Kidney (tissue), 14 donors: ENCODE results near the gene HS1BP3. TPM values are rescaled to one million over a fixed set of nuclear protein-coding genes. Genes with fewer than 3 reads are reported as not detected.

Experiments used
- DNase-seq, 5 donors: peaks; one replicate each; pipeline ENCODE4 v3.0.0-alpha.2; 2013 to 2020
- FAIRE-seq: peaks from 2 replicates; lab custom pipeline; 2012; peaks lifted over from hg19 to GRCh38; lab: Jason Lieb, UNC
- H3K27ac ChIP-seq, 2 donors: one replicate each; pipeline ENCODE4 v1.7.0; 2013; ENCODE audit warnings: low read depth in 2 of 2, low read length in 2 of 2, inconsistent platforms in 1 of 2
- H3K27me3 ChIP-seq: one replicate; pipeline ENCODE4 v1.7.1; 2013; ENCODE audit warnings: low read length, inconsistent platforms; ENCODE audit not compliant: control insufficient read depth, insufficient read depth
- H3K36me3 ChIP-seq, 3 donors: one replicate each; pipeline versions ENCODE4 v1.7.0 to v1.7.1; 2013; ENCODE audit warnings: low read length in 3 of 3, control low read depth in 1 of 3, inconsistent platforms in 1 of 3; ENCODE audit not compliant: insufficient read depth in 3 of 3, control insufficient read depth in 2 of 3
- H3K4me1 ChIP-seq, 3 donors: one replicate each; pipeline versions ENCODE4 v1.7.0 to v1.7.1; 2013; ENCODE audit warnings: low read length in 3 of 3, inconsistent platforms in 1 of 3, low read depth in 1 of 3; ENCODE audit not compliant: control insufficient read depth in 2 of 3, insufficient read depth in 2 of 3
- H3K4me3 ChIP-seq, 3 donors: one replicate each; pipeline versions ENCODE4 v1.7.0 to v1.8.1; 2013; ENCODE audit warnings: low read length in 3 of 3, control low read depth in 1 of 3, inconsistent platforms in 1 of 3
- H3K9ac ChIP-seq, 3 donors: one replicate each; pipeline versions ENCODE4 v1.7.0 to v1.7.1; 2013; ENCODE audit warnings: low read length in 3 of 3, control low read depth in 1 of 3, inconsistent platforms in 1 of 3
- H3K9me3 ChIP-seq, 3 donors: one replicate each; pipeline versions ENCODE4 v1.7.0 to v1.7.1; 2013; ENCODE audit warnings: low read length in 3 of 3, control low read depth in 1 of 3, inconsistent platforms in 1 of 3; ENCODE audit not compliant: control insufficient read depth in 2 of 3, insufficient read depth in 1 of 3
- intact Hi-C: fragments of 100-400 bp; cut with DNase I; formaldehyde crosslinking; loops from one replicate; pipeline ENCODE4 v1.11.1; 2022
- polyA plus RNA-seq: library from polyadenylated mRNA; stranded (reverse); fragments of 350-450 nt; fragmentation: Illumina TruSeq; extraction: RNeasy Lipid Tissue Mini Kit (QIAGEN cat#74804); gene quantifications from one replicate; pipeline ENCODE4 v1.2.3, GENCODE V29; 2014; ENCODE audit warnings: low read depth, low replicate concordance; ENCODE audit not compliant: insufficient read depth
- total RNA-seq: library from RNA; stranded (reverse); fragmentation: NEBNext Ultra II Directional; extraction: Animal tissue kit (Norgen Biotek cat#: 25700); gene quantifications from one replicate; pipeline ENCODE4 v1.2.1, GENCODE V29; 2021
- TF ChIP-seq, protein P1 (sequence below): IDR thresholded peaks from 3 replicates; pipeline ENCODE4 v1.5.1; 2012; ENCODE audit warnings: mild to moderate bottlenecking, moderate library complexity, borderline replicate concordance; ENCODE audit not compliant: insufficient read depth; ENCODE audit errors: extremely low read depth
- donor health status: control.
- donor health status: control.
- donor health status: control.
- donor health status: control.
- donor health status: control.
- donor health status: DM: yes; HTN: yes; CAD: no.
- donor health status: Normal renal cell carcinoma (clear cell type).

Gene HS1BP3
- total and polyA plus RNA-seq, 2 donors from 2014 or later: 35.5 to 37.5 TPM

DNA sequence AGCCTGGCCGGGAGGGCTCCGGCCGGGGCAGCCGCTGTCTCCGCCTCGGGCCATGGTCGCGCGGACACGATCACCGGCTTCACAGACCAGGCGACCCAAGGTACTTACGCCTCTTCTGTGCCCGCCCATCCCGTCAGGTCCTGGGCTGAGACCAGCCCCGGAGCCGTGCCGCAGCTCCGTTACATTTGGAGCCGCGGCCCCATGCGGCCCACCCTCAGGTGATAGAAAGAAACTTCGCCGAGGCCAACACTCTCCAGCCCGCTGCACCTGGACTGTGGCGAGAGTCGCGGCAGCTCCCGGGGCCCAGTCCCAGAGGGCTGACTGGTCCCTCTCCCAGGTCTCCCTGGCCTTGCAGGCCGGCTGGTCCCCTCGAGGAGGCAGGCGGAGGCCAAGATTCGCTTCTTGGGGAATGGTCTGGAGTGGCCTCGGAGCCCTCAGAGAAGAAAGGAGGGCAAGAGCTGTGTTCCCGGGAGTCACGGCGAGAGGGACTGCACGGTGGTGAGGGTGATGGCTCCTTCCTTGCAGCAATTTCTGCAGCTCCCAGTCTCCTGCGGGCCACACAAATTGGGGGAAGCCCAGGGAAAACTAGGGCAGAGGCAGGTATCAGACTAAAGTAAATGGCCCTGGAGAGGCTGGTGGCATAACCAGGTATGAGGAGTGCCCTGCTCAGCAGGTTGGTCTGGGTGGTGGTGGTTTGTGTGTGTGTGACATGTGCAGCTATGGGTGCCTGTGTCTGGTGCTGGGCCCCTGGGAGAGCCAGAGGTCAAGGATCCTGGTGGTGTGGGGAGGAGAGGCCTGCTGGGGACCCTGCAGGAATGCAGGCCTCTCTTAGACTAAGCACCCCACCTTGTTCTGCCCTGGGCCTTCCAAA, 16.9 kb upstream of the HS1BP3 start:
- FAIRE-seq (no peak), DNase-seq (peak in 2 of 5 donors; percentile 48 to 80)
- intact Hi-C loops: no loop called here
- TF ChIP-seq, protein P1, sequence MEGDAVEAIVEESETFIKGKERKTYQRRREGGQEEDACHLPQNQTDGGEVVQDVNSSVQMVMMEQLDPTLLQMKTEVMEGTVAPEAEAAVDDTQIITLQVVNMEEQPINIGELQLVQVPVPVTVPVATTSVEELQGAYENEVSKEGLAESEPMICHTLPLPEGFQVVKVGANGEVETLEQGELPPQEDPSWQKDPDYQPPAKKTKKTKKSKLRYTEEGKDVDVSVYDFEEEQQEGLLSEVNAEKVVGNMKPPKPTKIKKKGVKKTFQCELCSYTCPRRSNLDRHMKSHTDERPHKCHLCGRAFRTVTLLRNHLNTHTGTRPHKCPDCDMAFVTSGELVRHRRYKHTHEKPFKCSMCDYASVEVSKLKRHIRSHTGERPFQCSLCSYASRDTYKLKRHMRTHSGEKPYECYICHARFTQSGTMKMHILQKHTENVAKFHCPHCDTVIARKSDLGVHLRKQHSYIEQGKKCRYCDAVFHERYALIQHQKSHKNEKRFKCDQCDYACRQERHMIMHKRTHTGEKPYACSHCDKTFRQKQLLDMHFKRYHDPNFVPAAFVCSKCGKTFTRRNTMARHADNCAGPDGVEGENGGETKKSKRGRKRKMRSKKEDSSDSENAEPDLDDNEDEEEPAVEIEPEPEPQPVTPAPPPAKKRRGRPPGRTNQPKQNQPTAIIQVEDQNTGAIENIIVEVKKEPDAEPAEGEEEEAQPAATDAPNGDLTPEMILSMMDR: no peak
- Histone ChIP-seq H3K27ac (peak overlapping the region; percentile 6 to 53), H3K4me3 (peak overlapping the region in 2 of 3 donors; percentile 61 to 66), H3K36me3 (no peaks in the 10 kb centered on the region), H3K9ac (peak overlapping the region in 2 of 3 donors; percentile 41 to 73), H3K9me3 (no peaks in the 10 kb centered on the region), H3K27me3 (peaks cover 59% of the 10 kb centered on the region), H3K4me1 (peaks cover 0 to 24% (median 13%) of the 10 kb centered on the region in 3 donors)

DNA sequence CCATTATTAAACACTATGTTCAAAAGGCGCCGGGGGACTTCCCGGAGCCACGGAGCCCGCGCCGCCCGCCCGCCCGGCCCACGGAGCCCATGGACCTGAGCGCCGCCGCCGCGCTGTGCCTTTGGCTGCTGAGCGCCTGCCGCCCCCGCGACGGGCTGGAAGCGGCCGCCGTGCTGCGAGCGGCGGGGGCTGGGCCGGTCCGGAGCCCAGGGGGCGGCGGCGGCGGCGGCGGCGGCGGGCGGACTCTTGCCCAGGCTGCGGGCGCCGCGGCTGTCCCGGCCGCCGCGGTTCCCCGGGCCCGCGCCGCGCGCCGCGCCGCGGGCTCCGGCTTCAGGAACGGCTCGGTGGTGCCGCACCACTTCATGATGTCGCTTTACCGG, 16.2 kb upstream of the HS1BP3 start:
- intact Hi-C loops: no loop called here
- H3K27me3 ChIP-seq: peaks cover 53% of the 10 kb centered on the region
- H3K36me3 ChIP-seq: no peaks in the 10 kb centered on the region
- no peak overlapping the region for H3K27ac ChIP-seq
- no peak for DNase-seq
- no peaks in the 10 kb centered on the region for H3K9me3 ChIP-seq
- peaks cover 0 to 24% (median 13%) of the 10 kb centered on the region in 3 donors for H3K4me1 ChIP-seq
- no peak overlapping the region for H3K9ac ChIP-seq
- H3K4me3 ChIP-seq: peak overlapping the region in 2 of 3 donors; percentile 61 to 66
- FAIRE-seq: no peak
- TF ChIP-seq, protein P1: no peak

DNA sequence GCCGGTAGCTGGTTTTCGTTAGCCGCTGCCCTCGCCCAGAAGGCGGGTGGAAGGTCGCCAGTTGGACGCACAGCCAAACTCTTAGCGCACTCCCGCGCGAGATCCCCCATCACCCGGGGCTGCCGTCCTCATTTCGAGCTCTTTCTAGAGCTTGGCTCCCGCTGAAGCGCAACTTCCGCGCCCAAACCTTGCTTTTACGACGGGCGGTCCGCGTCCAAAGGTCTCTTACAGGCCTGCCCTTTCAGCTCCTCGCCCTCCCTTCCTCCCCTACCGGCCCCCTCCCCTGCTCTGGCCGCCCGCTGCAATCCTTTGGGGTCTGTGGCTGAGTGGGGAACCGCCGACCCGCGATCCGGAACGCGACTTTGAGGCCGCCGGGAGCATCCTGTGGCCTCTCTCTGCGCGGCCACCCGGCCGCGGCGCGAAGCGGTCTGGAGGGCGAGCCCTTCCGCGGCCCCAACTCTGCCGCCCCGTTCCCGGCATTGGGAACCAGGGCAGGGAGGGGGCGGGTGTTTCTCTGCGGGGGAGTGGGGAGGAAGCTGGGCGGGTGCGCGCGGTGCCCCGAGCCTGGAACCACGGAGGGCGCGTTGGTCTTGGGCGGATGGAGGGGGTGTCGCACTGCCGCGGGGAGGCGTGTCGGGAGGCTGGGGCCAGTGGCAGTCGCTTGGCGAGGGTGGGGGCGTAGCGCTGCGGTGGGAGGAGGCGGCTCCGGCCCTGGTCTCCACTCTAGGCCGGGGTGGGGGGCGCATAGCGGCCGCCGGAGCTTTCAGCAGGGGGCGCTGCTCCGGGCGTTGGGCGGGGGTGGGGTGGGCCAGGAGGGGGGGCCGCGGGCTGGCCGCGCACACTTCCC, 15.6 kb upstream of the HS1BP3 start, which contains the start of gene GDF7:
Gene GDF7 (plus strand): TSS at position 841 of the 847 bp plus-strand sequence. CDS start 96 bp downstream, outside the sequence.
- peak in 3 of 5 donors; percentile 64 to 96 (median 72) for DNase-seq
- peaks cover 0 to 24% (median 13%) of the 10 kb centered on the region in 3 donors for H3K4me1 ChIP-seq
- TF ChIP-seq, protein P1: peak; percentile 36
- peak within 1 kb of the TSS in 2 of 3 donors; percentile 73 for H3K9ac ChIP-seq
- peaks cover 53% of the 10 kb centered on the region for H3K27me3 ChIP-seq
- peak within 1 kb of the TSS; percentile 11 to 67 (median 66) for H3K4me3 ChIP-seq
- intact Hi-C loops: no loop called here
- no peak for FAIRE-seq
- H3K9me3 ChIP-seq: no peaks in the 10 kb centered on the region
- no peaks in the 10 kb centered on the region for H3K36me3 ChIP-seq
- peak within 1 kb of the TSS; percentile 77 to 78 for H3K27ac ChIP-seq
